Osteocyte (in vitro differentiated cells): ENCODE results near the gene DNAAF5. TPM values are rescaled to one million over a fixed set of nuclear protein-coding genes. Genes with fewer than 3 reads are reported as not detected.
"Not testable (repeated sequence)": the region's sequence is repeated elsewhere in the genome, so short reads cannot be mapped to it uniquely, and the experiment has no call there.

Experiments
- DNase-seq: peaks from one replicate; pipeline ENCODE4 v3.0.0; 2021; ENCODE audit warnings: mixed read lengths; ENCODE audit not compliant: unreplicated experiment; ENCODE audit errors: extremely low spot score
- H3K27ac Mint-ChIP-seq: one replicate; pipeline ENCODE4 v1.8.0; 2021; ENCODE audit warnings: mild to moderate bottlenecking, mixed read lengths; ENCODE audit not compliant: unreplicated experiment
- H3K27me3 Mint-ChIP-seq: one replicate; pipeline ENCODE4 v1.8.0; 2021; ENCODE audit warnings: mixed read lengths; ENCODE audit not compliant: unreplicated experiment
- H3K36me3 Mint-ChIP-seq: one replicate; pipeline ENCODE4 v1.8.0; 2021; ENCODE audit warnings: mixed read lengths; ENCODE audit not compliant: unreplicated experiment
- H3K4me1 Mint-ChIP-seq: one replicate; pipeline ENCODE4 v1.8.0; 2021; ENCODE audit warnings: mixed read lengths; ENCODE audit not compliant: unreplicated experiment
- H3K4me3 Mint-ChIP-seq: one replicate; pipeline ENCODE4 v1.8.0; 2021; ENCODE audit warnings: mild to moderate bottlenecking, moderate library complexity, mixed read lengths; ENCODE audit not compliant: unreplicated experiment
- H3K9me3 Mint-ChIP-seq: one replicate; pipeline ENCODE4 v1.8.0; 2021; ENCODE audit warnings: mixed read lengths; ENCODE audit not compliant: unreplicated experiment
- total RNA-seq: library from RNA; stranded (reverse); gene quantifications from 2 replicates; pipeline ENCODE4 v1.2.1, GENCODE V29; 2021
- TF ChIP-seq, protein P1 (sequence below): fragments of 200-600 bp; sonication (generic); IDR thresholded peaks from 2 replicates; pipeline ENCODE4 v1.5.0; 2021; ENCODE audit warnings: antibody characterized with exemption, mild to moderate bottlenecking, moderate library complexity

DNAAF5 gene
- total RNA-seq, 1 donor from 2014 or later: 28.1 TPM

DNA sequence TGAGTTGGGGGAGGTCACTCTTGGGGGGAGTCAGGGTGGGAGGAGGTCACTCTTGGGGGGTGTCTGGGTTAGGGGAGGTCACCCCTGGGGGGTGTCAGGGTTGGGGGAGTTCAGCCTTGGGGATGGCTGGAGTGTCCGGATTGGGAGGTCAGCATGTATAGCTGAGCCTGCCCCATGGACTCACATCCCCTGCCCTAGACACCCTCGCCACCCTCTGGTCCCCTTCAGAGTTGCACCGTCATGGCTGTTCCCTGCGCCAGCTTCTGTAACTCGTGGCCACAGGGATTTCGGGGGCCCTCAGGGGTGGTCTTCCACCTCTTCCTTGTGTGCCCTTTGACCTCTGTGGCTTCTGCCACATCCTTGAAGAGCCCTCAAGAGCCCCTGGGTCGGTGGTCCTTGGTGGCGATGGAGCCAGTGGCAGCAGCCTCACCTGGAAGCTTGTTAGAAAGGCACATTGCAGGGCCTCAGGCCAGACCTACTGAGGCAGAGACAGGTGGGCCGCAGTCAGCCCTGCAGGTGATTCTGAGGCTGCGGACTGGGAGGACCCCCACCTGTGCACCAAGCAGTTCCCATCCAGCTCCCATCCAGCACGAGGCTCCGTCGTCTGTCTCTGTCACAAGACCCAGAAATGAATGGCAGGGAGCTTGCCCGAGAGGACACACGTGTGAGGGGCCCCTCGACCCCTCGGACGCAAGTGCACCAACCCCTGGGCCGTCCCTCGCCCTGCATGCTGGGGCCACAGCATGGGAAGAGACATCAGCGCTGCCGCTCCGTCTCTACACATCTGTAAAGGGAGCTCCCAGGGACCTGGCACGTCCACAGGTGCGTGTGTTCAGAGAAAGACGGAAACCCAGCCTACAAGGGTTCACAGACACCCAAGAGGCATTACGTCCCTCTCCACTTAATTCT, 61.1 kb downstream of the DNAAF5 start:
- no peak overlapping the region for H3K27ac Mint-ChIP-seq
- TF ChIP-seq, protein P1, sequence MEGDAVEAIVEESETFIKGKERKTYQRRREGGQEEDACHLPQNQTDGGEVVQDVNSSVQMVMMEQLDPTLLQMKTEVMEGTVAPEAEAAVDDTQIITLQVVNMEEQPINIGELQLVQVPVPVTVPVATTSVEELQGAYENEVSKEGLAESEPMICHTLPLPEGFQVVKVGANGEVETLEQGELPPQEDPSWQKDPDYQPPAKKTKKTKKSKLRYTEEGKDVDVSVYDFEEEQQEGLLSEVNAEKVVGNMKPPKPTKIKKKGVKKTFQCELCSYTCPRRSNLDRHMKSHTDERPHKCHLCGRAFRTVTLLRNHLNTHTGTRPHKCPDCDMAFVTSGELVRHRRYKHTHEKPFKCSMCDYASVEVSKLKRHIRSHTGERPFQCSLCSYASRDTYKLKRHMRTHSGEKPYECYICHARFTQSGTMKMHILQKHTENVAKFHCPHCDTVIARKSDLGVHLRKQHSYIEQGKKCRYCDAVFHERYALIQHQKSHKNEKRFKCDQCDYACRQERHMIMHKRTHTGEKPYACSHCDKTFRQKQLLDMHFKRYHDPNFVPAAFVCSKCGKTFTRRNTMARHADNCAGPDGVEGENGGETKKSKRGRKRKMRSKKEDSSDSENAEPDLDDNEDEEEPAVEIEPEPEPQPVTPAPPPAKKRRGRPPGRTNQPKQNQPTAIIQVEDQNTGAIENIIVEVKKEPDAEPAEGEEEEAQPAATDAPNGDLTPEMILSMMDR: peak; percentile 12
- H3K27me3 Mint-ChIP-seq: no peaks in the 10 kb centered on the region
- H3K9me3 Mint-ChIP-seq: no peaks in the 10 kb centered on the region
- peaks cover 6% of the 10 kb centered on the region for H3K4me1 Mint-ChIP-seq
- peaks cover 18% of the 10 kb centered on the region for H3K36me3 Mint-ChIP-seq
- DNase-seq: no peak
- no peak overlapping the region for H3K4me3 Mint-ChIP-seq

DNA sequence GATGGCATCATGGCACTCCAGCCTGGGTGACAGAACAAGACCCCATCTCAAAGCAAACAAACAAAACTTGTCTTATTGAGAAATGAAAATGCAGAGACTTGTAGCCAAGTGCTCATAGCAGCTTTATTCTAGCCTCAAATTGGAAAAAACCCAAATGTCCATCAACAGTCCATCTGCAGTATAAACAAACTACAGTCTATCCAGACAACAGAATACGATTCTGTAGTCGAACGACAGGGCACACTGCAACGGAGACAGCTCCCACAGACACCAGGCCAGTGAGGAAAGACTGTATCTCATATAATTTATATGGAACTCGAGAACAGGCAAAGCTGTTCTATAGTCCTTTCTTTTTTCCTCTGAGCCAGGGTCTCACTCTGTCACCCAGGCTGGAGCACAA, 65.0 kb downstream of the DNAAF5 start:
- peaks cover 6% of the 10 kb centered on the region for H3K36me3 Mint-ChIP-seq
- TF ChIP-seq, protein P1: no peak
- no peak for DNase-seq

DNA sequence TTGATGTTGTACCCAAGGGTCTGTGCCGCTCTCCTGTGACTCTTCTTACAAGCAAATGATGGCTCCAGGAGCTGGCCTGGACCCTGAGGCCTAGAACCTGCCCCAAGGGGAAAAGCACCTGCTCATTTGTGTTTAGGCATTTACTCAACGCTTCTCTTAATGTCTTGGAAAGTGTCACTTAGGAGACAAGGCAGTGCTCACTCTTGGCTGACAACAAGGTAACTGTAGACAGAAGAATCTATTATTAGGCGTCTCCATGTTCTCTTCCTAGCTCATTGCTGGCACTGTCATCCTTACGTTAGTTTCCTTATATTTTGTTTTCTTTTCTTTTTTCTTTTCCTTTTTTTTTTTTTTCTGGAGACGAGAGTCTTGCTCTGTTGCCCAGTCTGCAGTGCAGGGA, 67.7 kb downstream of the DNAAF5 start:
- H3K27ac Mint-ChIP-seq: no peak overlapping the region
- TF ChIP-seq, protein P1: no peak

More for the DNA sequence above, 65.0 kb downstream of the DNAAF5 start:
- Mint-ChIP-seq H3K9me3 (no peaks in the 10 kb centered on the region), H3K27ac (no peak overlapping the region), H3K4me3 (no peak overlapping the region), H3K4me1 (no peaks in the 10 kb centered on the region), H3K27me3 (no peaks in the 10 kb centered on the region)

DNA sequence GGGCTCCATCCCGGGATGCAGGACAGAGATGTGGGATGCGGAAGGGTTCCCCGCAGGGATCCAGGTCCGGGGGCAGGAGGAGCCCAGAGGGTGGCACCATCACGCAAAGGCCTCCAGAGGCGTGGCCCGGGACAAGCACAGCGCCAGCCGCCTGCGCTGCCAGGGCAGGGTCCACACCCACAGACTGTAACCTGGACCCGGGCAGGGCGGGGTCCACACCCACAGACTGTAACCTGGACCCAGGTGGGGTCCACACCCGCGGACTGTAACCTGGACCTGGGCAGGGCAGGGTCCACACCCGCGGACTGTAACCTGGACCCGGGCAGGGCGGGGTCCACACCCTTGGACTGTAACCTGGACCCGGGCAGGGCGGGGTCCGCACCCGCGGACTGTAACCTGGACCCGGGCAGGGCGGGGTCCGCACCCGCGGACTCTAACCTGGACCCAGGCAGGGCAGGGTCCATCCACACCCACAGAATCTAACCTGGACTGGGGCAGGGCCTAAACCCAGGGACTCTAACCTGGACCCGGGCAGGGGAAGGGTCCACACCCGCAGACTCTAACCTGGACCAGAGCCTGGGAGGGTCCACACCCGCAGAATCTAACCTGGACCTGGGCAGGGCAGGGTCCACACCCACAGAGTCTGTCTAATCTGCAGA, 68.3 kb downstream of the DNAAF5 start:
- H3K36me3 Mint-ChIP-seq: peaks cover 6% of the 10 kb centered on the region
- H3K4me3 Mint-ChIP-seq: no peak overlapping the region
- no peaks in the 10 kb centered on the region for H3K9me3 Mint-ChIP-seq
- TF ChIP-seq, protein P1: no peak
- peaks cover 9% of the 10 kb centered on the region for H3K4me1 Mint-ChIP-seq
- no peak for DNase-seq
- H3K27ac Mint-ChIP-seq: no peak overlapping the region
- no peaks in the 10 kb centered on the region for H3K27me3 Mint-ChIP-seq

More for the DNA sequence above, 67.7 kb downstream of the DNAAF5 start:
- Mint-ChIP-seq H3K4me3 (no peak overlapping the region), H3K4me1 (peaks cover 9% of the 10 kb centered on the region), H3K36me3 (peaks cover 6% of the 10 kb centered on the region), H3K9me3 (no peaks in the 10 kb centered on the region), H3K27me3 (no peaks in the 10 kb centered on the region)
- no peak for DNase-seq

DNA sequence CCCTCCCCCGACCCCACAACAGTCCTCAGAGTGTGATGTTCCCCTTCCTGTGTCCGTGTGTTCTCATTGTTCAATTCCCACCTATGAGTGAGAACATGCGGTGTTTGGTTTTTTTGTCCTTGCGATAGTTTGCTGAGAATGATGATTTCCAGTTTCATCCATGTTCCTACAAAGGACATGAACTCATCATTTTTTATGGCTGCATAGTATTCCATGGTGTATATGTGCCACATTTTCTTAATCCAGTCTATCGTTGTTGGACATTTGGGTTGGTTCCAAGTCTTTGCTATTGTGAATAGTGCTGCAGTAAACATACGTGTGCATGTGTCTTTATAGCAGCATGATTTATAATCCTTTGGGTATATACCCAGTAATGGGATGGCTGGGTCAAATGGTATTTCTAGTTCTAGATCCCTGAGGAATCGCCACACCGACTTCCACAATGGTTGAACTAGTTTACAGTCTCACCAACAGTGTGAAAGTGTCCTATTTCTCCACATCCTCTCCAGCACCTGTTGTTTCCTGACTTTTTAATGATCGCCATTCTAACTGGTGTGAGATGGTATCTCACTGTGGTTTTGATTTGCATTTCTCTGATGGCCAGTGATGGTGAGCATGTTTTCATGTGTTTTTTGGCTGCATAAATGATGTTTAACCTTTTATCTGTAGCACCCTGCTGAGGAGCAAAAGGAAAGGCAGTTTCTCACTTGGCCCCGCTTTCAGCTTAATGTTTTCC, 70.1 kb downstream of the DNAAF5 start:
- H3K9me3 Mint-ChIP-seq, H3K27me3 Mint-ChIP-seq, H3K36me3 Mint-ChIP-seq, DNase-seq, H3K27ac Mint-ChIP-seq, H3K4me3 Mint-ChIP-seq: not testable (repeated sequence)
- H3K4me1 Mint-ChIP-seq: peaks cover 17% of the 10 kb centered on the region
